Measurements from ENCODE around the gene PTH2R. TPM values are rescaled to one million over a fixed set of nuclear protein-coding genes. Genes with fewer than 3 reads are reported as not detected.

Gene PTH2R
- total and polyA plus RNA-seq, 2 of the 4 experiments (the other 2 are of a cell fraction) = under 0.01 TPM; not detected in 1

- Histone ChIP-seq H2AFZ (replicated peaks; ENCODE audit: low read length, poor library complexity) (no peak overlapping the region), H3K9me1 (ENCODE audit: insufficient read depth, low read length) (no peaks in the 10 kb centered on the region), H3K9ac (ENCODE audit: low read depth, low read length) (no peak overlapping the region), H3K4ac (ENCODE audit: low read depth, low read length) (no peak overlapping the region), H3K27ac (ENCODE audit: insufficient read depth, low read length) (no peak overlapping the region), H4K8ac (ENCODE audit: low read depth in 2 of 2, low read length in 2 of 2) (no peak overlapping the region), H2BK15ac (ENCODE audit: low read depth, low read length) (no peak overlapping the region), H3K4me3 (ENCODE audit: insufficient read depth, low read depth, low read length) (no peak overlapping the region), H3K56ac (ENCODE audit: extremely low read depth, insufficient read depth, low read length) (no peak overlapping the region), H3K9me3 (ENCODE audit: control insufficient read depth, insufficient read depth, low read length) (no peaks in the 10 kb centered on the region), H3K27me3 (ENCODE audit: control insufficient read depth, insufficient read depth, low read length) (peaks cover 5% of the 10 kb centered on the region), H3K18ac (ENCODE audit: low read depth, low read length) (no peak overlapping the region), H3K4me1 (ENCODE audit: control insufficient read depth, insufficient read depth, low read length) (no peaks in the 10 kb centered on the region), H2AK5ac (ENCODE audit: low read depth, low read length) (no peak overlapping the region), H4K5ac (ENCODE audit: low read depth, low read length) (no peak overlapping the region), H3K79me1 (ENCODE audit: low read depth in 1 of 2, low read length in 2 of 2) (no peaks in the 10 kb centered on the region), H3K4me2 (ENCODE audit: low read depth, low read length) (no peak overlapping the region), H2BK20ac (ENCODE audit: low read depth, low read length) (no peak overlapping the region), H2BK5ac (ENCODE audit: low read depth, low read length, poor library complexity, severe bottlenecking) (no peak overlapping the region), H3K36me3 (ENCODE audit: control insufficient read depth, insufficient read depth, low read length) (no peaks in the 10 kb centered on the region), H4K20me1 (ENCODE audit: insufficient read depth, low read length) (no peaks in the 10 kb centered on the region), H2BK120ac (ENCODE audit: low read depth, low read length) (no peak overlapping the region), H4K91ac (ENCODE audit: insufficient read depth, low read depth, low read length) (no peak overlapping the region), H3K23ac (ENCODE audit: low read depth, low read length) (no peak overlapping the region), H2AK9ac (replicated peaks; ENCODE audit: low read depth, low read length, poor library complexity) (no peak overlapping the region), H3K14ac (replicated peaks; ENCODE audit: low read depth, low read length) (no peak overlapping the region)
- dilution Hi-C loops (cut with HindIII; ENCODE audit: low sequenced_read_pairs, unreplicated experiment) = no loop called here
- in situ Hi-C loops (cut with MboI; ENCODE audit: low sequenced_read_pairs) = loop anchor here (25.0 kb wide), 2 partner anchors 1187 to 1587 kb away; no protein-coding TSS in a partner anchor
- intact Hi-C loops (cut with micrococcal nuclease) = no loop called here
- ATAC-seq (ENCODE audit: low read depth) (no peak), DNase-seq (no peak)
- BruUV-seq (replicated peaks) = no TSS peak
- CTCF ChIA-PET = no interaction called here
- TF ChIP-seq ELK1 (IDR thresholded peaks at IDR 0.05; ENCODE audit: borderline replicate concordance, low read depth, low read length) (no peak), RAD21 (IDR thresholded peaks at IDR 0.05; ENCODE audit: low read length) (no peak), FOS (IDR thresholded peaks at IDR 0.05; ENCODE audit: low read depth, low read length) (no peak), CEBPB (IDR thresholded peaks at IDR 0.05; ENCODE audit: low read depth, low read length) (no peak), RFX5 (IDR thresholded peaks at IDR 0.05; ENCODE audit: low read depth, low read length) (no peak), POLR2A (IDR thresholded peaks at IDR 0.05; ENCODE audit: low read depth, low read length) (no peak), NFE2L2 (IDR thresholded peaks at IDR 0.05; ENCODE audit: low read depth, low read length) (no peak), USF2 (IDR thresholded peaks at IDR 0.05; ENCODE audit: low read depth, low read length) (no peak), MAFK (IDR thresholded peaks at IDR 0.05; ENCODE audit: low read depth, low read length) (no peak), MXI1 (IDR thresholded peaks at IDR 0.05; ENCODE audit: borderline replicate concordance, low read depth, low read length) (no peak), SMC3 (IDR thresholded peaks at IDR 0.05; ENCODE audit: low read depth, low read length) (no peak), CHD1 (IDR thresholded peaks at IDR 0.05; ENCODE audit: low read depth, low read length) (no peak), CTCF (conservative IDR thresholded peaks at IDR 0.05; ENCODE audit: low read depth, low read length) (no peak)
- WGBS, 2 experiments (ENCODE audit: extremely low coverage in 2 of 2, insufficient read length in 1 of 2) = no CpG with 5 or more reads among the region's 1 CpG
- POLR2A ChIA-PET (ENCODE audit: unreplicated experiment) = no interaction called here
Observed at GRCh38 chr2:208375491-208376068, 31.0 kb upstream of the PTH2R start.

Data from IMR-90 (cell line).